Measurements from ENCODE around the gene GREB1.

Gene GREB1

DNA sequence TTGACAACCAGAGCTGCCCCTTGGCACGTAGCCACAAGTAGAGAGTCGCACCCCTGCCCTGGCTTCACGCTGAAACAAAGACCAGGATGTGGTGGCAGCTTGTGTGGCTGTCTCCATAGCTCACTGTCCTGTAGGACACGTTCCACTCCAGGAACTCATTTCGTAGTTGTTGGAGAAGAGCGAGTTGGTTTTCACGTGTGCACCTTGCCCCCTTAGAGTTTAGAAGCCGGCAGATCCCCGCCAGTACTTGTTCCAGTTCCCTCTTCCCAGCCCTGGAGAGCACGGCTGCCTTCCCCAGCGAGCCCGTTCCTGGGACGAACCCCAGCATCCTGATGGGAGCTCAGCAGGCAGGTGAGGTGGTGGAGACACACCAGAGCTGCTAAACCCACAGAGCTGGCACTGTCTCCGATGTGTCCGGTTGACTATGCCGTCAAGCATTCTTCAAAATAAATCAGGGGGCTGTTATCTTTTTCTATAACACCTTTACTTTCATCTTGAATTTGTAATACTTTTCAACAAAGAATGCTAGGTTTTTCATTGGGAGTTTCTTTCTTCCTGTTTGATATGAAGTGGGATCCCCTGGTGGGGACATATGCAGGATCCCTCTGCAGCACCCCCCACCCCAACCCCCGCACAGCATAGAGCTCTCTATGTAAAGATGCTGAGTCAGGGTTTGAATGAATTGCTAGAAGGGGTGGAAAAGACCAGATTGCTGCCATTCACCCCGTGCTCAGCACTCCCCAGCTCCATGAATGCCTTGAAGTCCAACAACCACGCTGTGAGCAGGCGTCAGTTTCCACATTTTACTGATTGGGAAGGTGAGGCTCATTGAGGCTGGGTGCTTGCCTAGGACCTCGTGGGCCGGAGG is 44.5 kb downstream of the GREB1 start:
- in situ Hi-C loops (cut with MboI; ENCODE audit: low pct_unique_long_range_greater_than_20kb, low sequenced_read_pairs, unreplicated experiment), result loop anchor here (25.0 kb wide), 2 partner anchors 441 to 741 kb away; a partner anchor contains a TSS
- no peak for DNase-seq (ENCODE audit: low spot score)
- TF ChIP-seq CTCF (IDR thresholded peaks at IDR 0.05; ENCODE audit: extremely low read depth, insufficient read depth, missing control alignments), result no peak

GRCh38 chr2:11578986-11579774 is 45.3 kb downstream of the GREB1 start:
- in situ Hi-C loops (cut with MboI; ENCODE audit: low pct_unique_long_range_greater_than_20kb, low sequenced_read_pairs, unreplicated experiment), result loop anchor here (25.0 kb wide), 2 partner anchors 442 to 742 kb away; a partner anchor contains a TSS
- no peak for DNase-seq (ENCODE audit: low spot score)
- no peak for TF ChIP-seq CTCF (IDR thresholded peaks at IDR 0.05; ENCODE audit: extremely low read depth, insufficient read depth, missing control alignments)

- TF ChIP-seq CTCF (IDR thresholded peaks at IDR 0.05; ENCODE audit: extremely low read depth, insufficient read depth, missing control alignments), result no peak
- in situ Hi-C loops (cut with MboI; ENCODE audit: low pct_unique_long_range_greater_than_20kb, low sequenced_read_pairs, unreplicated experiment), result loop anchor here (5.0 to 25.0 kb wide), 3 partner anchors 103 to 743 kb away; a partner anchor contains a TSS
- no peak for DNase-seq (ENCODE audit: low spot score)
These were observed 46.2 kb downstream of the GREB1 start for GRCh38 chr2:11579867-11580659.

DNA sequence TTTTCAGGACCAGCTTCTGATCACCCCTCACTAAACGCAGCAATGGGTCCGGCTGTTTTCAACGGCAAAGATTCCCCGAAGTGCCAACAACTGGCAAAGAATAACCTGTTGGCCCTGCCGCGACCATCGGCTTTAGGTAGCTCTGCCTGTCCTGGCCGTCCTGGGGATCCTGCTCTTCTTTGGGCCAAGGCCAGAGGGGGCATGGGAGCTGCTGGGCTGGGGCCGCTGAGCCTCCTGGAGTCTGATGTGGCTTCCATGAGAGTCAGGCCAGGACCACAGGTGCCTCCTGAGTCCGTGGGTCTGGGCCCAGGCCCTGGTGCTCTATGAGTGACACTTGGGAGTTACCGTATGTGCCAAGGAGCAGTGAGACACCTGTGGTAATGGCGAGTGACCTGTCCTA is 46.9 kb downstream of the GREB1 start:
- TF ChIP-seq CTCF (IDR thresholded peaks at IDR 0.05; ENCODE audit: extremely low read depth, insufficient read depth, missing control alignments), result no peak
- DNase-seq (ENCODE audit: low spot score), result no peak
- in situ Hi-C loops (cut with MboI; ENCODE audit: low pct_unique_long_range_greater_than_20kb, low sequenced_read_pairs, unreplicated experiment), result loop anchor here (5.0 to 25.0 kb wide), 3 partner anchors 103 to 743 kb away; a partner anchor contains a TSS

DNA sequence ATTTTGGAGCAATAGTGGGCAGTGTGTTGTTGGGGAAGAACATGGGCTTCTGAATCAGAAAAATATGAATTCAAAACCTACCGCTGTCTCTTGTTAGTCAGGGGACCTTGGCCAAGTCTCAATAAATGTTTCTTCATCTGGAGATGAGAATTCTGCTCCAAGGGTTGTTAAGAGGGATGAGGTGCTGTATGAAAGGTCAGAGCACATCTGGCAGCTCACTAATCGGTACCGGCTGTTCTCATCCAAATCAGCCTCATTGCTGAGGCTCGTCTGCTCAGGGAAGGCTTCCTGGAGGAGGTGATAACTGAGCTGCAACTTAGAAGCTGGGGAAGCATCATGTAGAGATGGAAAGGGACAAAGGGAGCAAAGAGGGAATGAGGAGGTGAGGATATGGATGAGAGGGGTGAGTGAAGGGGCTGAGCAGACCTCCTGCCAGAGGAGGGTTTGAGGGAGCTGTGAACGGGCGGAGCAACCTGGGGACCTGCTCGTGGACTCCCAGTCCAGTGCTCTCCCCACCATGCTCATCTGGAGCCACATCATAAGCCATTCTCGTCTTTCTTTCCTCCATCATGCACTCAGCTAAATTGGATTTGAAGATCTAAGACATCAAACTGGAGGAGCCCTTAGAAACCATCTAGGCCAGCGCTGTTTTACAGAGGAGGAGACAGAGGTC is 47.4 kb downstream of the GREB1 start:
- in situ Hi-C loops (cut with MboI; ENCODE audit: low pct_unique_long_range_greater_than_20kb, low sequenced_read_pairs, unreplicated experiment), result loop anchor here (5.0 to 25.0 kb wide), 3 partner anchors 104 to 744 kb away; a partner anchor contains a TSS
- no peak for TF ChIP-seq CTCF (IDR thresholded peaks at IDR 0.05; ENCODE audit: extremely low read depth, insufficient read depth, missing control alignments)
- no peak for DNase-seq (ENCODE audit: low spot score)
